Parathyroid adenoma (tissue), 2 donors: ENCODE results near the gene ZNF878.
A peak's percentile ranks its signal among the peaks of the same experiment; 100 is the strongest.
"Not testable (repeated sequence)": the region's sequence is repeated elsewhere in the genome, so short reads cannot be mapped to it uniquely, and the experiment has no call there.

Experiments used
- H2AFZ ChIP-seq: fragments of 300-600 bp; sonication (generic); one replicate; pipeline ENCODE4 v1.7.0; 2017; ENCODE audit warnings: antibody characterized with exemption, mild to moderate bottlenecking
- H3K27ac ChIP-seq: fragments of 300-600 bp; sonication (generic); one replicate; pipeline ENCODE4 v1.7.0; 2017
- H3K27me3 ChIP-seq: fragments of 300-600 bp; sonication (generic); one replicate; pipeline ENCODE4 v1.7.0; 2017; ENCODE audit warnings: low read length; ENCODE audit not compliant: control insufficient read depth, insufficient read depth
- H3K36me3 ChIP-seq: fragments of 300-600 bp; sonication (generic); one replicate; pipeline ENCODE4 v1.7.0; 2017; ENCODE audit warnings: low read length; ENCODE audit not compliant: control insufficient read depth, insufficient read depth
- H3K4me1 ChIP-seq: fragments of 300-600 bp; sonication (generic); one replicate; pipeline ENCODE4 v1.7.0; 2017; ENCODE audit warnings: control low read depth
- H3K4me2 ChIP-seq: fragments of 300-600 bp; sonication (generic); one replicate; pipeline ENCODE4 v1.7.0; 2017; ENCODE audit warnings: low read length
- H3K4me3 ChIP-seq: fragments of 300-600 bp; sonication (generic); one replicate; pipeline ENCODE4 v1.7.0; 2017; ENCODE audit warnings: low read depth, low read length
- H3K79me2 ChIP-seq: fragments of 300-600 bp; sonication (generic); one replicate; pipeline ENCODE4 v1.7.0; 2017; ENCODE audit warnings: control low read depth
- H3K9ac ChIP-seq: fragments of 300-600 bp; sonication (generic); one replicate; pipeline ENCODE4 v1.7.0; 2017; ENCODE audit warnings: mild to moderate bottlenecking
- H3K9me3 ChIP-seq: fragments of 300-600 bp; sonication (generic); one replicate; pipeline ENCODE4 v1.7.0; 2017; ENCODE audit warnings: low read length; ENCODE audit not compliant: control insufficient read depth
- CTCF ChIP-seq: fragments of 300-600 bp; sonication (generic); IDR thresholded peaks from one replicate; pipeline ENCODE4 v1.7.0; 2017; ENCODE audit warnings: antibody characterized with exemption, mild to moderate bottlenecking
- donor health status: primary hyperparathyroidism.

Gene ZNF878

DNA sequence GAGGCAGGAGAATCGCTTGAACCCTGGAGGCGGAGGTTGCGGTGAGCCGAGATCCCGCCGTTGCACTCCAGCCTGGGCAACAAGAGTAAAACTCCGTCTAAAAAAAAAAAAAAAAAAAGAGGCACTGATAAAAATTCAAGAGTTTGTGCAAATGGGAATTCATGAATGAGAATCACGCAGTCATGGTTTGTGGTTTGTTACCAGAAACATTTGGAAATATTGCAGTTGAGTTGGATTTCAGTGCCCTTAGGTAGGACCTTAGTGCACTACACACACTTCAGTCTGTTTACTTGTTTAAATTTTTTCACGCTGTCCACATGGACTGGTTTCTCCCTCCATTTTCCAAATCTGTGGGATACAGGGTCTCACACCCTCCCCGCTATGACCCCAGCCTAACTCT lies 40.2 kb upstream of the ZNF878 start:
- no peak for TF ChIP-seq CTCF
- no peak overlapping the region for H3K9ac ChIP-seq
- H3K9me3 ChIP-seq: no peaks in the 10 kb centered on the region
- no peak overlapping the region for H2AFZ ChIP-seq
- H3K36me3 ChIP-seq: no peaks in the 10 kb centered on the region
- H3K4me2 ChIP-seq: no peak overlapping the region
- H3K27me3 ChIP-seq: no peaks in the 10 kb centered on the region
- no peaks in the 10 kb centered on the region for H3K79me2 ChIP-seq
- no peak overlapping the region for H3K4me3 ChIP-seq
- H3K4me1 ChIP-seq: no peaks in the 10 kb centered on the region
- no peak overlapping the region for H3K27ac ChIP-seq

DNA sequence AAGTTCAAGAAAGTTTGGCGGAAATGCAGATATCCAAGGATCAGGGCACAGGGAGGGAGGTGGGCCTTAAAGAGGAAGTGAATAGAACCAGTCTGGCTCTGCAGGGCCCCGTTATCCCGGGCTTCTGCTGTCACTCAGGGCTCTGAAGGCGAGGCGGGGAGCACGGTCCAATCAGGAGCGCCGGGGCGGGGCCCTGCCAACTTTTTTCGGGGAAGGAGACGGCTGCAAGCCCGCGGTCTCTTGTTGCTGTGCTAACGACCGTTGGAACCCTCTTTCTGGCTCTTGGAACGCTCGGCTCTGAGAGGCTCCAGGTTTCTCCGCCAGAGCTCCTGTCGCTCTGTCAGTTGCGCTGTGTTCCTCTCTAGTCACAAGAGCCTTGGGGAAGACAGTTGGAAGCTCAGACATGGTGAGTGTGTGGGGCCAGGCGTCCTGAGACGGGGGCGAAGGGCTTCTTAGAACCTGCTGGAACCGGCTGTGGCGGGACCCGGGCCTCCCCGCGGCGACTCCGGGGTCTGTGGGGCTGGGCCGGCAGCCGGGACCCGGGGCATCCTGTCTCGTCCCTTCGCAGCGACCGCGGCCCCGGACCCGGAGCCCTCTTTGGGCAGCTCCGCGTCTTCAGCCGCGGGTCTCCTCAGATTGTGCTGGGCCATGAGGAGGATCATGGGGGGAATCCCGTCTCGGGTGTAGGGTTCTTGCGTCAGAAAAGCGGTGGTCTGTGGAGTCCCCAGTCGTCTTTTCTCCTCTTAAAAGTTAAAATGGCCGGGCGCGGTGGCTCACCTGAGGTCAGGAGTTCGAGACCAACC lies 39.5 kb upstream of the ZNF878 start:
- Histone ChIP-seq H3K36me3 (no peaks in the 10 kb centered on the region), H3K27me3 (no peaks in the 10 kb centered on the region), H3K4me1 (no peaks in the 10 kb centered on the region), H2AFZ (peak overlapping the region; percentile 82), H3K4me2 (peak overlapping the region; percentile 86), H3K27ac (no peak overlapping the region), H3K9me3 (no peaks in the 10 kb centered on the region), H3K4me3 (peak overlapping the region; percentile 56), H3K79me2 (no peaks in the 10 kb centered on the region), H3K9ac (no peak overlapping the region)
- no peak for TF ChIP-seq CTCF

- no peaks in the 10 kb centered on the region for H3K4me1 ChIP-seq
- no peak overlapping the region for H3K27ac ChIP-seq
- H3K9ac ChIP-seq: no peak overlapping the region
- H3K4me2 ChIP-seq: no peak overlapping the region
- H2AFZ ChIP-seq: no peak overlapping the region
- no peaks in the 10 kb centered on the region for H3K79me2 ChIP-seq
- no peaks in the 10 kb centered on the region for H3K27me3 ChIP-seq
- H3K4me3 ChIP-seq: no peak overlapping the region
- TF ChIP-seq CTCF: peak; percentile 68
- no peaks in the 10 kb centered on the region for H3K36me3 ChIP-seq
- no peaks in the 10 kb centered on the region for H3K9me3 ChIP-seq
Observed at GRCh38 chr19:12090807-12091206, 38.0 kb upstream of the ZNF878 start.

DNA sequence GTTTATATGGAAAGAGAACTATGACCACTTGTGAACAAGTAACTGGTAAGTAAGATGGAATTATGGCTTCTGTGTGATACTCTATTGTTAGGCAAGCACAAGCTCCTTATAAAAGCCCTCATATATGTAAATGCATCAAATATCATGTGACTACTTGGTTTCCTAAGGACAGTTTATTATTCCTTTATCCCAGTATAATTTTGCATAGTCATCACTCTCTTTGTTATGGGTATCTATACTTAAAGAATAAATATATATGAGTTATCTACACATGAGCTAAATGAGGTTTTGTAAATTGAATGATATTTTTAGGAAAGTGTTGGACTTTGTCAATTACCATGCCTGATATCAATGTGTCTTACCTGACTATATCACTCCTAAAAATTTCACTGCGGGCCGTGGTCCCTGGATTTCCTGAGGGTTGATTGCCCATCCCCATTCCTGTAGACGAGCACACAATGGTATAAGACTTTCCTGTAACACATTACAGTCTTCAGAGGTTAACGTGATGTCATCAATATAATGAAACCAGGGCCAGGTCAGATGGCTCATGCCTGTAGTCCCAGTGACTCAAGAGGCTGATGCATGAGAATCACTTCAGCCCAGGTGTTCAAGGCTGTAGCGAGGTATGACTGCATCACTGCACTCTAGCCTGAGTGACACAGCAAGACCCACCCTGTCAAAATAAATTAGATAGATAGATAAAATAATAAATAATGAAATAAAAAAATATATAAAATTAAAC lies 32.5 kb upstream of the ZNF878 start:
- no peak overlapping the region for H3K4me3 ChIP-seq
- H3K4me1 ChIP-seq: no peaks in the 10 kb centered on the region
- no peak for TF ChIP-seq CTCF
- H3K9ac ChIP-seq: no peak overlapping the region
- no peaks in the 10 kb centered on the region for H3K79me2 ChIP-seq
- H3K27ac ChIP-seq: no peak overlapping the region
- H3K27me3 ChIP-seq: no peaks in the 10 kb centered on the region
- no peaks in the 10 kb centered on the region for H3K9me3 ChIP-seq
- H2AFZ ChIP-seq: no peak overlapping the region
- H3K36me3 ChIP-seq: peaks cover 2% of the 10 kb centered on the region
- no peak overlapping the region for H3K4me2 ChIP-seq

GRCh38 chr19:12083336-12083735 lies 30.6 kb upstream of the ZNF878 start:
- H3K9me3 ChIP-seq, H3K27me3 ChIP-seq, H3K4me3 ChIP-seq, H3K27ac ChIP-seq, H3K79me2 ChIP-seq, H3K9ac ChIP-seq, H2AFZ ChIP-seq, H3K4me2 ChIP-seq, H3K4me1 ChIP-seq, H3K36me3 ChIP-seq: not testable (repeated sequence)
